ENCODE measurements around the gene STOX2.

Gene STOX2

GRCh38 chr4:184061582-184061981, 156.5 kb downstream of the STOX2 start:
- no peak overlapping the region for H2AFZ ChIP-seq (ENCODE audit: low read length)
- 0 out of 2 replicates have a peak, but pooled peaks cover 2% of the 10 kb centered on the region for H3K27me3 ChIP-seq (ENCODE audit: insufficient read depth, low read length)
- H3K4me2 ChIP-seq (ENCODE audit: low read length), result no peak overlapping the region
- no peaks in the 10 kb centered on the region for H3K9me2 ChIP-seq (ENCODE audit: low read depth, low read length)
- H3K36me3 ChIP-seq (ENCODE audit: insufficient read depth, low read length), result no peaks in the 10 kb centered on the region
- H3K27ac ChIP-seq (ENCODE audit: low read depth, low read length, poor library complexity, severe bottlenecking), result no peak overlapping the region
- no peak for TF ChIP-seq EZH2 (IDR thresholded peaks at IDR 0.05; ENCODE audit: borderline replicate concordance, low read length)
- TF ChIP-seq CTCF (IDR thresholded peaks at IDR 0.05; ENCODE audit: low read length), result no peak
- no peaks in the 10 kb centered on the region for H3F3A ChIP-seq (ENCODE audit: insufficient read depth, low read length)
- H3K4me1 ChIP-seq (ENCODE audit: insufficient read depth, low read length, severe bottlenecking), result no peaks in the 10 kb centered on the region
- no peaks in the 10 kb centered on the region for H3K9me3 ChIP-seq (ENCODE audit: low read length)
- H3K4me3 ChIP-seq (ENCODE audit: low read depth, low read length, poor library complexity, severe bottlenecking), result no peak overlapping the region
- H3K9ac ChIP-seq (ENCODE audit: low read length), result no peak overlapping the region
- H3K79me2 ChIP-seq (ENCODE audit: insufficient read depth, low read length), result no peaks in the 10 kb centered on the region
- H4K20me1 ChIP-seq (ENCODE audit: insufficient read depth, low read length), result no peaks in the 10 kb centered on the region

- Histone ChIP-seq H3K9me2 (ENCODE audit: low read depth, low read length) (no peaks in the 10 kb centered on the region), H3F3A (ENCODE audit: insufficient read depth, low read length) (no peaks in the 10 kb centered on the region), H4K20me1 (ENCODE audit: insufficient read depth, low read length) (no peaks in the 10 kb centered on the region), H3K27me3 (ENCODE audit: insufficient read depth, low read length) (peaks cover 2% of the 10 kb centered on the region; the same call in 1 of the 2 replicates), H2AFZ (ENCODE audit: low read length) (no peak overlapping the region), H3K4me2 (ENCODE audit: low read length) (no peak overlapping the region), H3K36me3 (ENCODE audit: insufficient read depth, low read length) (no peaks in the 10 kb centered on the region), H3K27ac (ENCODE audit: low read depth, low read length, poor library complexity, severe bottlenecking) (no peak overlapping the region), H3K4me3 (ENCODE audit: low read depth, low read length, poor library complexity, severe bottlenecking) (no peak overlapping the region), H3K4me1 (ENCODE audit: insufficient read depth, low read length, severe bottlenecking) (no peaks in the 10 kb centered on the region), H3K79me2 (ENCODE audit: insufficient read depth, low read length) (no peaks in the 10 kb centered on the region), H3K9ac (ENCODE audit: low read length) (no peak overlapping the region), H3K9me3 (ENCODE audit: low read length) (no peaks in the 10 kb centered on the region)
- TF ChIP-seq CTCF (IDR thresholded peaks at IDR 0.05; ENCODE audit: low read length), result no peak
- TF ChIP-seq EZH2 (IDR thresholded peaks at IDR 0.05; ENCODE audit: borderline replicate concordance, low read length), result no peak
These were observed 157.7 kb downstream of the STOX2 start for GRCh38 chr4:184062769-184063168.

GRCh38 chr4:184064877-184065276, 159.8 kb downstream of the STOX2 start:
- Histone ChIP-seq H4K20me1 (ENCODE audit: insufficient read depth, low read length) (no peaks in the 10 kb centered on the region), H3K79me2 (ENCODE audit: insufficient read depth, low read length) (no peaks in the 10 kb centered on the region), H3K4me2 (ENCODE audit: low read length) (no peak overlapping the region), H3K4me1 (ENCODE audit: insufficient read depth, low read length, severe bottlenecking) (no peaks in the 10 kb centered on the region), H3K4me3 (ENCODE audit: low read depth, low read length, poor library complexity, severe bottlenecking) (no peak overlapping the region), H3K9ac (ENCODE audit: low read length) (no peak overlapping the region), H2AFZ (ENCODE audit: low read length) (no peak overlapping the region), H3K27ac (ENCODE audit: low read depth, low read length, poor library complexity, severe bottlenecking) (no peak overlapping the region), H3K27me3 (ENCODE audit: insufficient read depth, low read length) (no peaks in the 10 kb centered on the region; the same call in 1 of the 2 replicates), H3K9me3 (ENCODE audit: low read length) (no peaks in the 10 kb centered on the region), H3K36me3 (ENCODE audit: insufficient read depth, low read length) (no peaks in the 10 kb centered on the region), H3F3A (ENCODE audit: insufficient read depth, low read length) (no peaks in the 10 kb centered on the region), H3K9me2 (ENCODE audit: low read depth, low read length) (no peaks in the 10 kb centered on the region)
- TF ChIP-seq EZH2 (IDR thresholded peaks at IDR 0.05; ENCODE audit: borderline replicate concordance, low read length), result no peak
- TF ChIP-seq CTCF (IDR thresholded peaks at IDR 0.05; ENCODE audit: low read length), result no peak

Data from OCI-LY1 (cell line).